ENCODE measurements around the gene CBLB.

- TF ChIP-seq CTCF (conservative IDR thresholded peaks at IDR 0.05; ENCODE audit: low read length) = no peak
- no peak for TF ChIP-seq EZH2phosphoT487 (IDR thresholded peaks at IDR 0.05; ENCODE audit: borderline replicate concordance)
These were observed 3.7 kb downstream of the CBLB start for GRCh38 chr3:105865016-105865623.
